SK-N-MC (cell line): ENCODE results near the gene PIK3R1.

Experiments used
- EZH2 ChIP-seq: fragments of 200-600 bp; sonication (generic); IDR thresholded peaks from one replicate; pipeline ENCODE4 v1.6.1; 2017; ENCODE audit warnings: antibody characterized with exemption
- POLR2AphosphoS5 ChIP-seq: IDR thresholded peaks from 2 replicates; pipeline ENCODE4 v1.6.1; 2012; ENCODE audit warnings: mild to moderate bottlenecking, low read depth, low read length, borderline replicate concordance

GRCh38 chr5:68272289-68272688 lies 56.7 kb downstream of the PIK3R1 start:
- no peak for TF ChIP-seq POLR2AphosphoS5
- TF ChIP-seq EZH2: no peak
